Gastrocnemius medialis (tissue), 4 donors: ENCODE data around the gene HOXC13. TPM values are rescaled to one million over a fixed set of nuclear protein-coding genes. Genes with fewer than 3 reads are reported as not detected.

Experiments used
- ATAC-seq, 2 donors: fragments of 150-250 bp; one replicate each; pipeline ENCODE4 v1.9.1; 2016
- DNase-seq, 2 donors: peaks; one replicate each; pipeline ENCODE4 v3.0.0-alpha.2; 2019
- H3K27ac ChIP-seq, 4 donors: fragments of 200-600 bp; sonication (generic); 1 replicate in 1 of 4; 2 replicates in 3 of 4; pipeline ENCODE4 v1.5.1; 2016 to 2018; ENCODE audit warnings: mild to moderate bottlenecking in 2 of 4, moderate library complexity in 1 of 4
- H3K27me3 ChIP-seq, 3 donors: fragments of 200-600 bp; sonication (generic) in 2 of 3; 1 replicate in 1 of 3; 2 replicates in 2 of 3; pipeline versions ENCODE4 v1.5.1 to v1.6.0; 2016 to 2019; ENCODE audit warnings: mild to moderate bottlenecking in 1 of 3, moderate library complexity in 1 of 3
- H3K36me3 ChIP-seq, 2 donors: fragments of 200-600 bp; sonication (generic) in 1 of 2; one replicate each; pipeline ENCODE4 v1.5.1; 2017 to 2018
- H3K4me1 ChIP-seq, 2 donors: fragments of 200-600 bp; sonication (generic) in 1 of 2; one replicate each; pipeline ENCODE4 v1.5.1; 2016 to 2017; ENCODE audit warnings: mild to moderate bottlenecking in 2 of 2
- H3K4me3 ChIP-seq, 4 donors: fragments of 200-600 bp; sonication (generic) in 3 of 4; 1 replicate in 1 of 4; 2 replicates in 3 of 4; pipeline ENCODE4 v1.5.1; 2016 to 2019; ENCODE audit warnings: mild to moderate bottlenecking in 2 of 4
- H3K9me3 ChIP-seq, 3 donors: fragments of 200-600 bp; sonication (generic) in 2 of 3; 1 replicate in 1 of 3; 2 replicates in 2 of 3; pipeline ENCODE4 v1.5.1; 2016 to 2019
- POLR2A ChIP-seq, 2 donors: fragments of 450-650 bp; IDR thresholded peaks; one replicate each; pipeline ENCODE4 v1.6.1; 2017; ENCODE audit warnings: antibody characterized with exemption in 2 of 2, mild to moderate bottlenecking in 2 of 2, moderate library complexity in 2 of 2
- in situ Hi-C, 4 donors: fragments of 200-750 bp; cut with MboI; loops; one replicate each; pipeline versions ENCODE4 v1.15.0 to v1.8.0; 2017; ENCODE audit warnings: low sequenced_read_pairs in 4 of 4
- intact Hi-C: fragments of 100-400 bp; cut with DNase I; formaldehyde crosslinking; loops from one replicate; pipeline ENCODE4 v1.15.1; 2023; ENCODE audit warnings: low total_unique reads
- total RNA-seq, 4 donors: library from RNA; depleted of rRNA; stranded (reverse); fragments of >200 nt; gene quantifications; one replicate each; pipeline versions ENCODE4 v1.1.0 to v1.2.3, GENCODE V29; 2016
- TF ChIP-seq, protein P1 (sequence below), 5 experiments: fragments of 450-650 bp in 3 of 5; fragments of 200-600 bp in 2 of 5; sonication (generic) in 2 of 5; IDR thresholded peaks in 4 of 5; conservative IDR thresholded peaks in 1 of 5; 1 replicate in 4 of 5; 2 replicates in 1 of 5; pipeline ENCODE4 v1.5.1; 2016 to 2019; ENCODE audit warnings: antibody characterized with exemption in 5 of 5, mild to moderate bottlenecking in 3 of 5, moderate library complexity in 3 of 5

HOXC13 gene
- total RNA-seq, 4 donors from 2014 or later = 0.10 to 0.33 TPM; not detected in 2

DNA sequence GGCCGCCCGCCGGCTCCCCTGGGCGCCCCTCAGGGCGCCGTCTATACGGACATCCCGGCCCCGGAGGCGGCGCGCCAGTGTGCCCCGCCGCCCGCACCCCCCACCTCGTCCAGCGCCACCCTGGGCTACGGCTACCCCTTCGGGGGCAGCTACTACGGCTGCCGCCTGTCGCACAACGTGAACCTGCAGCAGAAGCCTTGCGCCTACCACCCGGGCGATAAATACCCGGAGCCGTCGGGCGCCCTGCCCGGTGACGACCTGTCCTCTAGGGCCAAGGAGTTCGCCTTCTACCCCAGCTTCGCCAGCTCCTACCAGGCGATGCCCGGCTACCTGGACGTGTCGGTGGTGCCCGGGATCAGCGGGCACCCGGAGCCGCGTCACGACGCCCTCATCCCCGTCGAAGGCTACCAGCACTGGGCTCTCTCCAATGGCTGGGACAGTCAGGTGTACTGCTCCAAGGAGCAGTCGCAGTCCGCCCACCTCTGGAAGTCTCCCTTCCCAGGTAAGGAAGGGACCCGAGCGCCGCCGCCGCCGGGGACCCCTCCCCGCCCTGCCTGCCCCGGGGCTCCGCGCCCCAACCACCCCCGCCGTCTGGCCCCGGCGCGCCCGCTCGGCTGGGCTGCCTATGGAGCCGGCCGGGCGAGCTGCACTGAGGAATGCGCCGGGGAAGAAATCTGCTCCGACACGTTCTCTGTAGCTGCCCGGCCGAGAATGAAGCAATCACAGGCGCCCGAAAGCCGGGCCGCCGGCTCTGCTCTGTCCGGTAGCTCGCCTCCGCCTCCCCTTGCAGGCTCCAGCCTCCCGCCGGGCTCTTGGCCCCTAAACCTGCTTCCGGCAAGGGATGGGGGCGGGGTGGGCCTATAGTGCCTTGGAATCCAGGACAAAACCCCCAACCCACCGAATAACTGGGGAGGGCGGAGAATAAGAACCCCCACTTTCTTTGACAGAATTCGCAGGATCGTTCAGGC lies 794 bp downstream of the HOXC13 start:
- ATAC-seq = no peak
- Histone ChIP-seq H3K27ac (no peak overlapping the region), H3K36me3 (no peaks in the 10 kb centered on the region), H3K9me3 (no peaks in the 10 kb centered on the region), H3K4me1 (peaks cover 0 to 8% of the 10 kb centered on the region in 2 donors), H3K4me3 (peak overlapping the region; percentile 31 to 48 (median 45)), H3K27me3 (peaks cover 94 to 100% (median 97%) of the 10 kb centered on the region in 3 donors)
- in situ Hi-C loops (no loop called here), intact Hi-C loops (loop anchor here (10.0 kb wide), 1 partner anchor 145 kb away; no protein-coding TSS in a partner anchor)
- no peak for DNase-seq
- TF ChIP-seq, protein P1, sequence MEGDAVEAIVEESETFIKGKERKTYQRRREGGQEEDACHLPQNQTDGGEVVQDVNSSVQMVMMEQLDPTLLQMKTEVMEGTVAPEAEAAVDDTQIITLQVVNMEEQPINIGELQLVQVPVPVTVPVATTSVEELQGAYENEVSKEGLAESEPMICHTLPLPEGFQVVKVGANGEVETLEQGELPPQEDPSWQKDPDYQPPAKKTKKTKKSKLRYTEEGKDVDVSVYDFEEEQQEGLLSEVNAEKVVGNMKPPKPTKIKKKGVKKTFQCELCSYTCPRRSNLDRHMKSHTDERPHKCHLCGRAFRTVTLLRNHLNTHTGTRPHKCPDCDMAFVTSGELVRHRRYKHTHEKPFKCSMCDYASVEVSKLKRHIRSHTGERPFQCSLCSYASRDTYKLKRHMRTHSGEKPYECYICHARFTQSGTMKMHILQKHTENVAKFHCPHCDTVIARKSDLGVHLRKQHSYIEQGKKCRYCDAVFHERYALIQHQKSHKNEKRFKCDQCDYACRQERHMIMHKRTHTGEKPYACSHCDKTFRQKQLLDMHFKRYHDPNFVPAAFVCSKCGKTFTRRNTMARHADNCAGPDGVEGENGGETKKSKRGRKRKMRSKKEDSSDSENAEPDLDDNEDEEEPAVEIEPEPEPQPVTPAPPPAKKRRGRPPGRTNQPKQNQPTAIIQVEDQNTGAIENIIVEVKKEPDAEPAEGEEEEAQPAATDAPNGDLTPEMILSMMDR (IDR thresholded peaks at IDR 0.05 in 4 of 5, conservative IDR thresholded peaks at IDR 0.05 in 1 of 5) = no peak
- TF ChIP-seq POLR2A (IDR thresholded peaks at IDR 0.05) = no peak

- Histone ChIP-seq H3K9me3 (no peaks in the 10 kb centered on the region), H3K4me1 (peaks cover 0 to 8% of the 10 kb centered on the region in 2 donors), H3K4me3 (no peak overlapping the region), H3K36me3 (no peaks in the 10 kb centered on the region), H3K27ac (no peak overlapping the region), H3K27me3 (peaks cover 95 to 100% (median 98%) of the 10 kb centered on the region in 3 donors)
- TF ChIP-seq POLR2A (IDR thresholded peaks at IDR 0.05) = no peak
- TF ChIP-seq, protein P1 (IDR thresholded peaks at IDR 0.05 in 4 of 5, conservative IDR thresholded peaks at IDR 0.05 in 1 of 5) = no peak
- ATAC-seq (no peak), DNase-seq (no peak)
- intact Hi-C loops (loop anchor here (10.0 kb wide), 1 partner anchor 146 kb away; no protein-coding TSS in a partner anchor), in situ Hi-C loops (no loop called here)
Observed at GRCh38 chr12:53940443-53941014, 1.9 kb downstream of the HOXC13 start.

DNA sequence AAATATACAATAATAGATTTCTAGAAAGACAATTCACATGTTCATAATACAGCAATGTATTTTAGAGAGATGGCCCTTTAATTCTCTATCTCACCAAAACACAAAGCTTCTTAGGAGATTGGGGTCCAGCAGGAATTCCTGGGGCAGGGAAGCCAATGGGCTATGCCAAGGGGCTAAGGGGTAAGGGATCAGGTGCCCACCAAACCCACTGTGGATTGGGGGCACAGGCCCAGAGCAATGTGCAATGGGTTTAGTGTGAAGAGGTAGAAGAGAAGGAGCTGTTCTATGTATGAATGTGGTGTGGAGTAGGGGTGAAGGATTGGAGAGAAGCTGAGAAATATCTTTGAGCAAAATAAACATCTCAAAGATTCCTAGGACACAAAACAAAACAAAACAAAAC lies 2.6 kb downstream of the HOXC13 start:
- TF ChIP-seq, protein P1 (IDR thresholded peaks at IDR 0.05 in 4 of 5, conservative IDR thresholded peaks at IDR 0.05 in 1 of 5) = no peak
- H3K9me3 ChIP-seq = no peaks in the 10 kb centered on the region
- intact Hi-C loops = loop anchor here (10.0 kb wide), 1 partner anchor 146 kb away; no protein-coding TSS in a partner anchor
- in situ Hi-C loops = no loop called here
- no peak for ATAC-seq
- H3K36me3 ChIP-seq = no peaks in the 10 kb centered on the region
- H3K4me1 ChIP-seq = peaks cover 0 to 8% of the 10 kb centered on the region in 2 donors
- H3K27ac ChIP-seq = no peak overlapping the region
- DNase-seq = no peak
- H3K27me3 ChIP-seq = peaks cover 95 to 100% (median 98%) of the 10 kb centered on the region in 3 donors
- no peak overlapping the region for H3K4me3 ChIP-seq

- TF ChIP-seq, protein P1 (IDR thresholded peaks at IDR 0.05 in 4 of 5, conservative IDR thresholded peaks at IDR 0.05 in 1 of 5) = no peak
- no peak for TF ChIP-seq POLR2A (IDR thresholded peaks at IDR 0.05)
- Histone ChIP-seq H3K4me1 (peaks cover 0 to 8% of the 10 kb centered on the region in 2 donors), H3K4me3 (no peak overlapping the region), H3K9me3 (no peaks in the 10 kb centered on the region), H3K27ac (no peak overlapping the region), H3K27me3 (peaks cover 94 to 100% (median 96%) of the 10 kb centered on the region in 3 donors), H3K36me3 (no peaks in the 10 kb centered on the region)
- intact Hi-C loops = loop anchor here (10.0 kb wide), 1 partner anchor 147 kb away; no protein-coding TSS in a partner anchor
- DNase-seq (no peak), ATAC-seq (no peak)
- in situ Hi-C loops = no loop called here
Observed at GRCh38 chr12:53941750-53942149, 3.1 kb downstream of the HOXC13 start.
